GM12878 (cell line): Measurements from ENCODE around the gene CORO2B. TPM values are rescaled to one million over a fixed set of nuclear protein-coding genes. Genes with fewer than 3 reads are reported as not detected.

Experiments
- ATAC-seq: fragments of 200-7000 bp; cut with Tn5 transposase; 3 replicates; pipeline ENCODE4 v1.9.1; 2020; ENCODE audit warnings: mild to moderate bottlenecking, moderate library complexity
- BruUV-seq: library from RNA; stranded (reverse); fragments of 400-500 nt; replicated peaks from 2 replicates; lab custom pipeline; 2021; lab: Mats Ljungman, UMichigan
- CTCF ChIA-PET: fragments of 300-600 bp; sonication (Branson Sonifier 250); formaldehyde crosslinking; extraction: SDS; loops from one replicate; lab custom pipeline; 2021; ENCODE audit warnings: inconsistent platforms; lab: Yijun Ruan, JAX
- POLR2A ChIA-PET: fragments of 350-600 bp; formaldehyde crosslinking; extraction: SDS; loops from one replicate; lab custom pipeline; 2021; ENCODE audit warnings: inconsistent platforms; lab: Charles Lee
- RAD21 ChIA-PET: fragments of 300-600 bp; sonication (Branson Sonifier 250); formaldehyde crosslinking; loops from one replicate; lab custom pipeline; 2023; ENCODE audit warnings: antibody characterized with exemption; ENCODE audit not compliant: unreplicated experiment; lab: Charles Lee
- SMC1A ChIA-PET: fragments of 300-600 bp; sonication (Branson Sonifier 250); formaldehyde crosslinking; loops from one replicate; lab custom pipeline; 2023; ENCODE audit not compliant: unreplicated experiment, uncharacterized antibody; lab: Charles Lee
- DNase-seq: peaks from one replicate; pipeline ENCODE4 v3.0.0-alpha.2; 2011; ENCODE audit warnings: low read depth, low spot score
- FAIRE-seq: peaks from 3 replicates; lab custom pipeline; 2011; peaks lifted over from hg19 to GRCh38; lab: Jason Lieb, UNC
- H2AFZ ChIP-seq: 2 replicates; pipeline ENCODE4 v1.6.0; 2011; ENCODE audit warnings: low read depth, low read length, control low read depth; ENCODE audit not compliant: control insufficient read depth
- H3K27ac ChIP-seq: 2 replicates; pipeline ENCODE4 v1.5.1; 2011; ENCODE audit warnings: control low read depth; ENCODE audit not compliant: control insufficient read depth, insufficient read depth
- H3K27me3 ChIP-seq, 2 experiments: replicated peaks in 1 of 2; 2 replicates each; pipeline versions ENCODE4 v1.6.0 to v1.6.1; 2011; ENCODE audit warnings: low read length in 1 of 2; ENCODE audit not compliant: control insufficient read depth in 2 of 2, insufficient read depth in 2 of 2
- H3K36me3 ChIP-seq, 2 experiments: 2 replicates each; pipeline ENCODE4 v1.5.1; 2011; ENCODE audit warnings: low read length in 1 of 2; ENCODE audit not compliant: control insufficient read depth in 2 of 2, insufficient read depth in 2 of 2
- H3K4me1 ChIP-seq: 2 replicates; pipeline ENCODE4 v1.6.1; 2011; ENCODE audit warnings: mild to moderate bottlenecking, low read length, moderate library complexity, mixed read lengths; ENCODE audit not compliant: control insufficient read depth, insufficient read depth
- H3K4me2 ChIP-seq: 2 replicates; pipeline ENCODE4 v1.6.0; 2011; ENCODE audit warnings: control low read depth; ENCODE audit not compliant: control insufficient read depth, insufficient read depth
- H3K4me3 ChIP-seq: fragments of 200-600 bp; sonication (generic); 2 replicates; pipeline ENCODE4 v1.5.1; 2016
- H3K79me2 ChIP-seq: 2 replicates; pipeline ENCODE4 v1.6.0; 2011; ENCODE audit warnings: low read length; ENCODE audit not compliant: control insufficient read depth, insufficient read depth
- H3K9ac ChIP-seq: 2 replicates; pipeline ENCODE4 v1.8.0; 2011; ENCODE audit warnings: low read length, control low read depth, mixed read lengths; ENCODE audit not compliant: control insufficient read depth, insufficient read depth
- H3K9me3 ChIP-seq: replicated peaks from 3 replicates; pipeline ENCODE4 v1.5.1; 2011; ENCODE audit warnings: mild to moderate bottlenecking, low read length; ENCODE audit not compliant: control insufficient read depth, insufficient read depth
- H4K20me1 ChIP-seq: 2 replicates; pipeline ENCODE4 v1.6.0; 2011; ENCODE audit not compliant: control insufficient read depth, insufficient read depth
- CBX5 ChIP-seq: sonication (generic); IDR thresholded peaks from 2 replicates; pipeline ENCODE4 v1.6.1; 2016; ENCODE audit warnings: low read depth, moderate library complexity, mild to moderate bottlenecking, inconsistent platforms
- EGR1 ChIP-seq, 2 experiments: IDR thresholded peaks; 1 replicate in 1 of 2; 2 replicates in 1 of 2; pipeline ENCODE4 v1.6.1; 2011 to 2012; ENCODE audit warnings: low read depth in 2 of 2, low read length in 2 of 2, borderline replicate concordance in 1 of 2, mild to moderate bottlenecking in 1 of 2, moderate library complexity in 1 of 2
- IKZF2 ChIP-seq, 2 experiments: fragments of 450-650 bp; IDR thresholded peaks; 2 replicates each; pipeline ENCODE4 v1.6.1; 2017; ENCODE audit warnings: mild to moderate bottlenecking in 2 of 2, moderate library complexity in 2 of 2
- IRF4 ChIP-seq: IDR thresholded peaks from 2 replicates; pipeline ENCODE4 v1.6.1; 2011; ENCODE audit warnings: low read depth, low read length
- MTA2 ChIP-seq: fragments of 450-650 bp; IDR thresholded peaks from 2 replicates; pipeline ENCODE4 v1.6.1; 2016; ENCODE audit warnings: low read depth, mild to moderate bottlenecking, moderate library complexity
- MYC ChIP-seq: IDR thresholded peaks from 2 replicates; pipeline ENCODE4 v1.6.1; 2011; ENCODE audit warnings: mild to moderate bottlenecking, low read length, moderate library complexity, inconsistent platforms; ENCODE audit not compliant: insufficient read depth, insufficient replicate concordance, insufficient read length, severe bottlenecking
- NR2F1 ChIP-seq: fragments of 450-650 bp; conservative IDR thresholded peaks from 2 replicates; pipeline ENCODE4 v1.6.1; 2017; ENCODE audit warnings: mild to moderate bottlenecking
- PAX8 ChIP-seq: fragments of 450-650 bp; IDR thresholded peaks from 2 replicates; pipeline ENCODE4 v1.6.1; 2017; ENCODE audit warnings: mild to moderate bottlenecking, moderate library complexity
- POLR2A ChIP-seq: IDR thresholded peaks from 2 replicates; pipeline ENCODE4 v1.6.1; 2011; ENCODE audit warnings: low read depth, mild to moderate bottlenecking, low read length
- RUNX3 ChIP-seq: IDR thresholded peaks from 2 replicates; pipeline ENCODE4 v1.6.1; 2012; ENCODE audit warnings: low read length, inconsistent platforms
- SP1 ChIP-seq: IDR thresholded peaks from one replicate; pipeline ENCODE4 v1.6.1; 2011; ENCODE audit warnings: low read depth, low read length
- WGBS: methylation state at CpG from one replicate; pipeline ENCODE4 v1.1.6; 2016; ENCODE audit warnings: low lambda C conversion rate; ENCODE audit not compliant: insufficient replicate concordance, insufficient coverage; ENCODE audit errors: missing lambda C conversion rate; 5-methylcytosine and 5-hydroxymethylcytosine counted together
- in situ Hi-C: fragments of 300-500 bp; cut with MboI; formaldehyde crosslinking; loops from 9 replicates; pipeline ENCODE4 v1.14.3; 2018; ENCODE audit warnings: mixed read lengths
- intact Hi-C: fragments of 100-400 bp; cut with micrococcal nuclease; formaldehyde crosslinking; loops from one replicate; pipeline ENCODE4 v1.14.2; 2022; ENCODE audit not compliant: unreplicated experiment
- polyA plus RNA-seq, 11 experiments: library from polyadenylated mRNA; depleted of rRNA in 4 of 11; unstranded in 6 of 11; stranded (reverse) in 5 of 11; fragments of >200 nt; fragmentation: Nextera tagmentation in 4 of 11; fragmentation: Illumina TruSeq in 1 of 11; extraction: Ambion mirVana in 4 of 11; extraction: Trizol in 1 of 11; gene quantifications; 1 replicate in 1 of 11; 2 replicates in 10 of 11; pipeline versions ENCODE4 v1.2.1 to v1.2.3, GENCODE V29; 2011 to 2016; ENCODE audit warnings: inconsistent platforms in 2 of 11, missing spikeins in 2 of 11, low read depth in 1 of 11
- total RNA-seq, 4 experiments: library from RNA; depleted of rRNA in 3 of 4; stranded (reverse); fragments of >200 nt in 3 of 4; fragmentation: Illumina TruSeq in 1 of 4; extraction: Trizol in 1 of 4; gene quantifications; 2 replicates each; pipeline versions ENCODE4 v1.2.1 to v1.2.3, GENCODE V29; 2013 to 2021
- TF ChIP-seq, protein P1 (sequence below): fragments of 450-650 bp; IDR thresholded peaks from 2 replicates; pipeline ENCODE4 v1.6.1; 2017; ENCODE audit warnings: mild to moderate bottlenecking, low read depth, inconsistent platforms; ENCODE audit not compliant: poor library complexity, severe bottlenecking
- TF ChIP-seq, protein P2 (sequence below): fragments of 450-650 bp; formaldehyde crosslinking; IDR thresholded peaks from 2 replicates; pipeline ENCODE4 v1.5.0; 2022; ENCODE audit warnings: mild to moderate bottlenecking, missing genetic modification characterization

The CORO2B gene
- total and polyA plus RNA-seq, 10 of the 15 experiments (the other 5 are each of a cell fraction or from before 2014, with no cell fraction given) = 0.05 to 0.73 (median 0.13) TPM; not detected in 4

DNA sequence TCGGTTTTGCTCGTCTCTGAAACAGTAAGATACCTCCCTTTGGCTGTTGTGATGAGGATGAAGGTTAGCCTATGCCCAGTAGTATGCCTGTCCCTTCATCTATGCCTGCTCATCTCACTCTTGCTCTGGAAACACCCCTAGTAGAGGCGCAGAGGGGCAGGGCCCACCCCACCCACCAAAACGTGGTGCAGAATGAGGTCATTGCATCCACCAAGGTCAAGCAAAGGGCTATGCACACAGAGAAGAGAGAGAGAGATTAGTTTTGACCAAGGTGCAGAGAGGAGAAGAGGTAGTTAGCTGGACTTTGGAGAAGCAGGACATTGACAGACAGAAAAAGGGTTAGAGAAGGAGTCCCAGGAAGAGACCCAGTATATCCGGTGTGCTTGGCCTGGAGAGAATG, 119.9 kb downstream of the CORO2B start:
- WGBS = 17% methylated on average over 5 of the region's 5 CpGs
- ChIA-PET SMC1A (no interaction called here), CTCF (no interaction called here), RAD21 (no interaction called here), POLR2A (no interaction called here)
- TF ChIP-seq MYC = no peak
- TF ChIP-seq CBX5 = no peak
- TF ChIP-seq NR2F1 = no peak
- no peak for TF ChIP-seq IKZF2 (IDR thresholded peaks at IDR 0.05)
- no peak for TF ChIP-seq SP1
- TF ChIP-seq, protein P1, sequence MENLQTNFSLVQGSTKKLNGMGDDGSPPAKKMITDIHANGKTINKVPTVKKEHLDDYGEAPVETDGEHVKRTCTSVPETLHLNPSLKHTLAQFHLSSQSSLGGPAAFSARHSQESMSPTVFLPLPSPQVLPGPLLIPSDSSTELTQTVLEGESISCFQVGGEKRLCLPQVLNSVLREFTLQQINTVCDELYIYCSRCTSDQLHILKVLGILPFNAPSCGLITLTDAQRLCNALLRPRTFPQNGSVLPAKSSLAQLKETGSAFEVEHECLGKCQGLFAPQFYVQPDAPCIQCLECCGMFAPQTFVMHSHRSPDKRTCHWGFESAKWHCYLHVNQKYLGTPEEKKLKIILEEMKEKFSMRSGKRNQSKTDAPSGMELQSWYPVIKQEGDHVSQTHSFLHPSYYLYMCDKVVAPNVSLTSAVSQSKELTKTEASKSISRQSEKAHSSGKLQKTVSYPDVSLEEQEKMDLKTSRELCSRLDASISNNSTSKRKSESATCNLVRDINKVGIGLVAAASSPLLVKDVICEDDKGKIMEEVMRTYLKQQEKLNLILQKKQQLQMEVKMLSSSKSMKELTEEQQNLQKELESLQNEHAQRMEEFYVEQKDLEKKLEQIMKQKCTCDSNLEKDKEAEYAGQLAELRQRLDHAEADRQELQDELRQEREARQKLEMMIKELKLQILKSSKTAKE = no peak
- no peak for TF ChIP-seq RUNX3
- no peak for TF ChIP-seq EGR1 (IDR thresholded peaks at IDR 0.05; ENCODE audit: borderline replicate concordance in 1 of 2, low read depth in 2 of 2, low read length in 2 of 2)
- TF ChIP-seq POLR2A = no peak
- no peak for TF ChIP-seq MTA2
- TF ChIP-seq IRF4 = no peak
- TF ChIP-seq PAX8 = no peak
- TF ChIP-seq, protein P2, sequence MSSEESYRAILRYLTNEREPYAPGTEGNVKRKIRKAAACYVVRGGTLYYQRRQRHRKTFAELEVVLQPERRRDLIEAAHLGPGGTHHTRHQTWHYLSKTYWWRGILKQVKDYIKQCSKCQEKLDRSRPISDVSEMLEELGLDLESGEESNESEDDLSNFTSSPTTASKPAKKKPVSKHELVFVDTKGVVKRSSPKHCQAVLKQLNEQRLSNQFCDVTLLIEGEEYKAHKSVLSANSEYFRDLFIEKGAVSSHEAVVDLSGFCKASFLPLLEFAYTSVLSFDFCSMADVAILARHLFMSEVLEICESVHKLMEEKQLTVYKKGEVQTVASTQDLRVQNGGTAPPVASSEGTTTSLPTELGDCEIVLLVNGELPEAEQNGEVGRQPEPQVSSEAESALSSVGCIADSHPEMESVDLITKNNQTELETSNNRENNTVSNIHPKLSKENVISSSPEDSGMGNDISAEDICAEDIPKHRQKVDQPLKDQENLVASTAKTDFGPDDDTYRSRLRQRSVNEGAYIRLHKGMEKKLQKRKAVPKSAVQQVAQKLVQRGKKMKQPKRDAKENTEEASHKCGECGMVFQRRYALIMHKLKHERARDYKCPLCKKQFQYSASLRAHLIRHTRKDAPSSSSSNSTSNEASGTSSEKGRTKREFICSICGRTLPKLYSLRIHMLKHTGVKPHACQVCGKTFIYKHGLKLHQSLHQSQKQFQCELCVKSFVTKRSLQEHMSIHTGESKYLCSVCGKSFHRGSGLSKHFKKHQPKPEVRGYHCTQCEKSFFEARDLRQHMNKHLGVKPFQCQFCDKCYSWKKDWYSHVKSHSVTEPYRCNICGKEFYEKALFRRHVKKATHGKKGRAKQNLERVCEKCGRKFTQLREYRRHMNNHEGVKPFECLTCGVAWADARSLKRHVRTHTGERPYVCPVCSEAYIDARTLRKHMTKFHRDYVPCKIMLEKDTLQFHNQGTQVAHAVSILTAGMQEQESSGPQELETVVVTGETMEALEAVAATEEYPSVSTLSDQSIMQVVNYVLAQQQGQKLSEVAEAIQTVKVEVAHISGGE (CRISPR knock-in tag) = no peak
- ATAC-seq (no peak), FAIRE-seq (no peak), DNase-seq (no peak)
- Histone ChIP-seq H3K27me3 (no peaks in the 10 kb centered on the region; a peak in 1 of 4 replicates), H3K4me3 (no peak overlapping the region), H3K4me2 (no peak overlapping the region), H3K36me3 (no peaks in the 10 kb centered on the region), H3K9me3 (no peaks in the 10 kb centered on the region), H3K27ac (no peak overlapping the region), H3K9ac (no peak overlapping the region), H3K4me1 (no peaks in the 10 kb centered on the region), H3K79me2 (no peaks in the 10 kb centered on the region), H4K20me1 (no peaks in the 10 kb centered on the region), H2AFZ (no peak overlapping the region)
- no TSS peak for BruUV-seq
- intact Hi-C loops = no loop called here
- in situ Hi-C loops = no loop called here
